Thyroid gland (tissue), 4 donors: ENCODE results near the gene SUSD3.

Experiments
- POLR2A ChIP-seq, 2 donors: fragments of 450-650 bp; IDR thresholded peaks; one replicate each; pipeline ENCODE4 v1.6.1; 2017; ENCODE audit warnings: antibody characterized with exemption in 2 of 2, mild to moderate bottlenecking in 2 of 2, moderate library complexity in 1 of 2
- TF ChIP-seq, protein P1 (sequence below), 6 experiments: fragments of 200-600 bp in 3 of 6; fragments of 450-650 bp in 3 of 6; sonication (generic) in 3 of 6; IDR thresholded peaks; one replicate each; pipeline ENCODE4 v1.5.1; 2016 to 2019; ENCODE audit warnings: antibody characterized with exemption in 6 of 6, mild to moderate bottlenecking in 2 of 6, inconsistent platforms in 1 of 6, moderate library complexity in 1 of 6

DNA sequence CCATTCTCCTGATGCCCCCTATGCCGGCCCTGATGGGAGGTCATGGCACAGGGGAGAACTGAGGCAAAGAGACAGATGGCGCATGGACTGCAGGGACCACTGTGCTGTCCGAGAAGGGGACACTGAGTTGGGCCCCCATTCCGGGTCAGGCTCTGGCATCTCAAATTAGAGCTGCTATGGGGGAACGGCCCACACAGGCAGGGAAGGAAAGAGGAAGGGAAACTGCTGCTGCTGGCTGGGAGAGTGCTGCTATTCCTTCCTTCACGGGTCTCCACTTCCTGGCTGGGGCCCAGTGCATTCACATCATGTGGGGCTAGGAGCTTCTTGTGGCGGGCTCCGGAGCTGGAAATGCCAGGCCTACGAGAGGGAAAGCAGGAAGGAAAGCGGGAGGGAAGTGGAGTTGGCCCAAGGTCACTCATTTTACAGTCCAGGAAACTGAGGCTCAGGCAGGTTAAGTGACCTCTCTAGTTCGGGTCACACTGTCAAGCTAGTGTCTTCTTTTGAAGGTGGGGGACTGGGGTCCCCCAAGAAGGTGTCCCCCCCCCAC, 36.2 kb downstream of the SUSD3 start:
- TF ChIP-seq, protein P1, sequence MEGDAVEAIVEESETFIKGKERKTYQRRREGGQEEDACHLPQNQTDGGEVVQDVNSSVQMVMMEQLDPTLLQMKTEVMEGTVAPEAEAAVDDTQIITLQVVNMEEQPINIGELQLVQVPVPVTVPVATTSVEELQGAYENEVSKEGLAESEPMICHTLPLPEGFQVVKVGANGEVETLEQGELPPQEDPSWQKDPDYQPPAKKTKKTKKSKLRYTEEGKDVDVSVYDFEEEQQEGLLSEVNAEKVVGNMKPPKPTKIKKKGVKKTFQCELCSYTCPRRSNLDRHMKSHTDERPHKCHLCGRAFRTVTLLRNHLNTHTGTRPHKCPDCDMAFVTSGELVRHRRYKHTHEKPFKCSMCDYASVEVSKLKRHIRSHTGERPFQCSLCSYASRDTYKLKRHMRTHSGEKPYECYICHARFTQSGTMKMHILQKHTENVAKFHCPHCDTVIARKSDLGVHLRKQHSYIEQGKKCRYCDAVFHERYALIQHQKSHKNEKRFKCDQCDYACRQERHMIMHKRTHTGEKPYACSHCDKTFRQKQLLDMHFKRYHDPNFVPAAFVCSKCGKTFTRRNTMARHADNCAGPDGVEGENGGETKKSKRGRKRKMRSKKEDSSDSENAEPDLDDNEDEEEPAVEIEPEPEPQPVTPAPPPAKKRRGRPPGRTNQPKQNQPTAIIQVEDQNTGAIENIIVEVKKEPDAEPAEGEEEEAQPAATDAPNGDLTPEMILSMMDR (IDR thresholded peaks at IDR 0.05) = no peak
- no peak for TF ChIP-seq POLR2A (IDR thresholded peaks at IDR 0.05)
